Activated T-cell treated with anti-CD3 and anti-CD28 coated beads, Interleukin-2, amount 50 U/mL, for 48 hours (primary cell): Measurements from ENCODE around the gene SOX9.

Experiments used
- DNase-seq, 2 experiments: peaks; one replicate each; pipeline ENCODE4 v3.0.0-alpha.2; 2020

The SOX9 gene

GRCh38 chr17:72120642-72121163 lies at the start of gene SOX9:
Gene SOX9, plus strand, starts transcription at chr17:72121020. Its CDS starts 372 bp downstream, at chr17:72121392.
- DNase-seq: no peak

- no peak for DNase-seq
Measured at GRCh38 chr17:72071330-72071729, 49.5 kb upstream of the SOX9 start.

- no peak for DNase-seq
Measured at GRCh38 chr17:72075995-72076677, 44.7 kb upstream of the SOX9 start.

- no peak for DNase-seq
Measured at GRCh38 chr17:72076678-72077030, 44.2 kb upstream of the SOX9 start.

- no peak for DNase-seq
Measured at GRCh38 chr17:72077326-72077960, 43.4 kb upstream of the SOX9 start.

- DNase-seq: no peak
Measured at GRCh38 chr17:72079700-72080099, 41.1 kb upstream of the SOX9 start.

GRCh38 chr17:72087876-72088275 lies 32.9 kb upstream of the SOX9 start:
- no peak for DNase-seq

- DNase-seq: no peak
Measured at GRCh38 chr17:72089453-72089987, 31.3 kb upstream of the SOX9 start.

GRCh38 chr17:72090108-72090507 lies 30.7 kb upstream of the SOX9 start:
- DNase-seq: no peak

- DNase-seq: no peak
Measured at GRCh38 chr17:72092710-72093322, 28.0 kb upstream of the SOX9 start.

- no peak for DNase-seq
Measured at GRCh38 chr17:72093707-72094106, 27.1 kb upstream of the SOX9 start.

- no peak for DNase-seq
Measured at GRCh38 chr17:72095316-72095715, 25.5 kb upstream of the SOX9 start.

- no peak for DNase-seq
Measured at GRCh38 chr17:72097144-72097543, 23.7 kb upstream of the SOX9 start.

- no peak for DNase-seq
Measured at GRCh38 chr17:72099919-72100318, 20.9 kb upstream of the SOX9 start.

GRCh38 chr17:72100470-72100869 lies 20.4 kb upstream of the SOX9 start:
- no peak for DNase-seq

- DNase-seq: no peak
Measured at GRCh38 chr17:72101526-72101925, 19.3 kb upstream of the SOX9 start.

GRCh38 chr17:72102366-72102765 lies 18.5 kb upstream of the SOX9 start:
- no peak for DNase-seq

GRCh38 chr17:72104164-72104862 lies 16.5 kb upstream of the SOX9 start:
- DNase-seq: no peak

- DNase-seq: no peak
Measured at GRCh38 chr17:72104863-72105234, 16.0 kb upstream of the SOX9 start.

- no peak for DNase-seq
Measured at GRCh38 chr17:72107100-72107499, 13.7 kb upstream of the SOX9 start.

GRCh38 chr17:72110231-72110941 lies 10.4 kb upstream of the SOX9 start:
- no peak for DNase-seq

- DNase-seq: no peak
Measured at GRCh38 chr17:72110942-72111318, 9.9 kb upstream of the SOX9 start.
